DOHH2 (cell line): Measurements from ENCODE around the gene SPAG16.

Experiments used
- EZH2phosphoT487 ChIP-seq: fragments of 200-600 bp; sonication (generic); IDR thresholded peaks from 2 replicates; pipeline ENCODE4 v1.6.1; 2017; ENCODE audit warnings: borderline replicate concordance, mild to moderate bottlenecking, antibody characterized with exemption, low read length, moderate library complexity, mixed read lengths
- TF ChIP-seq, protein P1 (sequence below): fragments of 200-600 bp; sonication (generic); IDR thresholded peaks from one replicate; pipeline ENCODE4 v1.5.1; 2014; ENCODE audit warnings: antibody characterized with exemption, mild to moderate bottlenecking, low read depth, low read length; ENCODE audit not compliant: poor library complexity, severe bottlenecking

DNA sequence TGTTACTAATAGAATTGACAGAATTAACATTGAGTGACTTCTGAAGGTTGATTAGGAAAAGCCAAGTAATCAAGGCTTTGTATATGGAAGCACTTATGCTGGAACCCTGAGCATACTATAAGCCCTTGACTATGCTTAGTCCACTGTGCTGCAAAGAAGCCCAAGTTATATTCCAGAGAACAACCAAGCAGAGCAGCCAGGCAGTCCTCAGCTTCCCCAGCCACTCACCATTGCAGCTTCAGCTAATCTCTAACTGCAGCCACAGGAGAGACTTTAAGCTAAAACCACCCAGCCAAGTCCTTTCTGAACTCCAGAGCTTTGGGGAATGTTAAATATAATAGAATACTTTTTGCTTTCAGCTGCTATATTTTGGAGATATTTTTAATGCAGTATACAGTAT, 962.2 kb downstream of the SPAG16 start:
- TF ChIP-seq, protein P1, sequence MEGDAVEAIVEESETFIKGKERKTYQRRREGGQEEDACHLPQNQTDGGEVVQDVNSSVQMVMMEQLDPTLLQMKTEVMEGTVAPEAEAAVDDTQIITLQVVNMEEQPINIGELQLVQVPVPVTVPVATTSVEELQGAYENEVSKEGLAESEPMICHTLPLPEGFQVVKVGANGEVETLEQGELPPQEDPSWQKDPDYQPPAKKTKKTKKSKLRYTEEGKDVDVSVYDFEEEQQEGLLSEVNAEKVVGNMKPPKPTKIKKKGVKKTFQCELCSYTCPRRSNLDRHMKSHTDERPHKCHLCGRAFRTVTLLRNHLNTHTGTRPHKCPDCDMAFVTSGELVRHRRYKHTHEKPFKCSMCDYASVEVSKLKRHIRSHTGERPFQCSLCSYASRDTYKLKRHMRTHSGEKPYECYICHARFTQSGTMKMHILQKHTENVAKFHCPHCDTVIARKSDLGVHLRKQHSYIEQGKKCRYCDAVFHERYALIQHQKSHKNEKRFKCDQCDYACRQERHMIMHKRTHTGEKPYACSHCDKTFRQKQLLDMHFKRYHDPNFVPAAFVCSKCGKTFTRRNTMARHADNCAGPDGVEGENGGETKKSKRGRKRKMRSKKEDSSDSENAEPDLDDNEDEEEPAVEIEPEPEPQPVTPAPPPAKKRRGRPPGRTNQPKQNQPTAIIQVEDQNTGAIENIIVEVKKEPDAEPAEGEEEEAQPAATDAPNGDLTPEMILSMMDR: no peak
- no peak for TF ChIP-seq EZH2phosphoT487
